H54 (cell line): ENCODE results near the gene CD82.
"Not testable (repeated sequence)": the region's sequence is repeated elsewhere in the genome, so short reads cannot be mapped to it uniquely, and the experiment has no call there.

Experiments used
- DNase-seq: peaks from one replicate; pipeline ENCODE4 v3.0.0; 2011; ENCODE audit warnings: low spot score, mixed read lengths; ENCODE audit not compliant: insufficient read length
- FAIRE-seq: peaks from 3 replicates; lab custom pipeline; 2011; peaks lifted over from hg19 to GRCh38; lab: Jason Lieb, UNC
- POLR2A ChIP-seq: IDR thresholded peaks from 2 replicates; pipeline ENCODE4 v1.6.1; 2011; ENCODE audit warnings: low read depth, mild to moderate bottlenecking, low read length

The CD82 gene

GRCh38 chr11:44542372-44542771 is 23.1 kb upstream of the CD82 start:
- DNase-seq: no peak
- FAIRE-seq: no peak
- no peak for TF ChIP-seq POLR2A

GRCh38 chr11:44546984-44547383 is 18.5 kb upstream of the CD82 start:
- not testable (repeated sequence) for FAIRE-seq, DNase-seq

GRCh38 chr11:44547534-44547933 is 17.9 kb upstream of the CD82 start:
- not testable (repeated sequence) for FAIRE-seq, DNase-seq

GRCh38 chr11:44548032-44548695 is 17.3 kb upstream of the CD82 start:
- TF ChIP-seq POLR2A: no peak
- no peak for FAIRE-seq
- no peak for DNase-seq

- not testable (repeated sequence) for DNase-seq, FAIRE-seq
These were observed 16.3 kb upstream of the CD82 start for GRCh38 chr11:44548961-44549749.

- FAIRE-seq (no peak), DNase-seq (no peak)
These were observed 15.3 kb upstream of the CD82 start for GRCh38 chr11:44550123-44550522.

GRCh38 chr11:44551456-44552139 is 13.9 kb upstream of the CD82 start:
- FAIRE-seq (no peak), DNase-seq (no peak)
- TF ChIP-seq POLR2A: no peak

More at GRCh38 chr11:44550123-44550522, 15.3 kb upstream of the CD82 start:
- no peak for TF ChIP-seq POLR2A

- no peak for DNase-seq
- no peak for FAIRE-seq
- TF ChIP-seq POLR2A: no peak
These were observed 10.2 kb upstream of the CD82 start for GRCh38 chr11:44555031-44555800.

- TF ChIP-seq POLR2A: no peak
- FAIRE-seq (no peak), DNase-seq (no peak)
These were observed 8.6 kb upstream of the CD82 start for GRCh38 chr11:44556735-44557409.

- no peak for TF ChIP-seq POLR2A
- FAIRE-seq: no peak
- DNase-seq: no peak
These were observed 8.0 kb upstream of the CD82 start for GRCh38 chr11:44557464-44557863.

GRCh38 chr11:44559207-44559939 is 6.1 kb upstream of the CD82 start:
- FAIRE-seq: no peak
- DNase-seq: no peak
- no peak for TF ChIP-seq POLR2A

- FAIRE-seq: not testable (repeated sequence)
These were observed 5.5 kb upstream of the CD82 start for GRCh38 chr11:44559940-44560300.

More at GRCh38 chr11:44559940-44560300, 5.5 kb upstream of the CD82 start:
- DNase-seq: not testable (repeated sequence)
